B cell (primary cell): ENCODE measurements around the gene UMODL1. TPM values are rescaled to one million over a fixed set of nuclear protein-coding genes. Genes with fewer than 3 reads are reported as not detected.

Experiments
- ATAC-seq: fragments of 200-7000 bp; cut with Tn5 transposase; one replicate; pipeline ENCODE4 v1.10.0; 2021; ENCODE audit warnings: low read depth, mild to moderate bottlenecking, moderate number of reproducible peaks, moderate library complexity
- CTCF ChIA-PET: fragments of 350-600 bp; sonication (Branson Sonifier 250); formaldehyde crosslinking; loops from one replicate; lab custom pipeline; 2021; ENCODE audit warnings: antibody characterized with exemption, inconsistent platforms; lab: Charles Lee
- POLR2A ChIA-PET: fragments of 350-600 bp; sonication (Branson Sonifier 250); formaldehyde crosslinking; loops from one replicate; lab custom pipeline; 2021; ENCODE audit warnings: antibody characterized with exemption; lab: Charles Lee
- DNase-seq: peaks from one replicate; pipeline ENCODE4 v3.0.0; 2013
- H2AFZ ChIP-seq: 2 replicates; pipeline ENCODE4 v1.6.1; 2012; ENCODE audit warnings: mild to moderate bottlenecking, low read depth, low read length; ENCODE audit not compliant: insufficient read depth, poor library complexity, severe bottlenecking
- H3K27ac ChIP-seq, 2 donors: 1 replicate in 1 of 2; 2 replicates in 1 of 2; pipeline ENCODE4 v1.5.1; 2012 to 2013; ENCODE audit warnings: low read length in 2 of 2, mild to moderate bottlenecking in 2 of 2, moderate library complexity in 1 of 2
- H3K27me3 ChIP-seq, 4 experiments: fragments of 200-600 bp in 1 of 4; sonication (generic) in 1 of 4; replicated peaks in 1 of 4; 1 replicate in 2 of 4; 2 replicates in 2 of 4; pipeline versions ENCODE4 v1.6.1 to v1.7.0; 2013 to 2016; ENCODE audit warnings: low read length in 3 of 4, mild to moderate bottlenecking in 2 of 4, mixed read lengths in 1 of 4, moderate library complexity in 1 of 4; ENCODE audit not compliant: insufficient read depth in 4 of 4, control insufficient read depth in 3 of 4; ENCODE audit errors: control extremely low read depth in 1 of 4
- H3K36me3 ChIP-seq, 2 experiments: replicated peaks in 1 of 2; 1 replicate in 1 of 2; 2 replicates in 1 of 2; pipeline versions ENCODE4 v1.6.1 to v1.7.1; 2013; ENCODE audit warnings: low read length in 1 of 2; ENCODE audit not compliant: insufficient read depth in 2 of 2, control insufficient read depth in 1 of 2; ENCODE audit errors: control extremely low read depth in 1 of 2, extremely low read depth in 1 of 2
- H3K4me1 ChIP-seq, 2 donors: fragments of 200-600 bp in 1 of 2; sonication (generic) in 1 of 2; 1 replicate in 1 of 2; 2 replicates in 1 of 2; pipeline versions ENCODE4 v1.5.1 to v1.6.1; 2013 to 2017; ENCODE audit warnings: low read length in 2 of 2; ENCODE audit not compliant: control insufficient read depth in 2 of 2, insufficient read depth in 2 of 2
- H3K4me2 ChIP-seq: replicated peaks from 2 replicates; pipeline ENCODE3; 2012; ENCODE audit warnings: mild to moderate bottlenecking, low read depth, low read length; ENCODE audit not compliant: poor library complexity, severe bottlenecking
- H3K4me3 ChIP-seq, 5 experiments: fragments of 200-600 bp in 1 of 5; sonication (generic) in 1 of 5; 1 replicate in 3 of 5; 2 replicates in 2 of 5; pipeline versions ENCODE4 v1.5.1 to v1.7.0; 2011 to 2016; ENCODE audit warnings: low read length in 4 of 5, mild to moderate bottlenecking in 4 of 5, low read depth in 2 of 5, control low read depth in 1 of 5, moderate library complexity in 1 of 5; ENCODE audit not compliant: insufficient read depth in 1 of 5; ENCODE audit errors: control extremely low read depth in 1 of 5, extremely low read depth in 1 of 5
- H3K79me2 ChIP-seq: fragments of 200-600 bp; sonication (generic); one replicate; pipeline ENCODE4 v1.6.0; 2016; ENCODE audit warnings: low read length; ENCODE audit not compliant: control insufficient read depth, insufficient read depth
- H3K9ac ChIP-seq: fragments of 200-600 bp; sonication (generic); 2 replicates; pipeline ENCODE4 v1.6.1; 2017; ENCODE audit warnings: mild to moderate bottlenecking, low read length, moderate library complexity
- H3K9me3 ChIP-seq, 3 donors: one replicate each; pipeline versions ENCODE4 v1.6.1 to v1.7.1; 2013; ENCODE audit warnings: low read length in 2 of 3; ENCODE audit not compliant: control insufficient read depth in 2 of 3, insufficient read depth in 1 of 3; ENCODE audit errors: control extremely low read depth in 1 of 3
- H4K20me1 ChIP-seq: 2 replicates; pipeline ENCODE4 v1.6.0; 2012; ENCODE audit warnings: mild to moderate bottlenecking, low read length; ENCODE audit not compliant: insufficient read depth, control insufficient read depth, poor library complexity, severe bottlenecking
- H3K27ac Mint-ChIP-seq: one replicate; pipeline ENCODE4 v1.8.0; 2021; ENCODE audit warnings: mixed read lengths
- H3K27me3 Mint-ChIP-seq: one replicate; pipeline ENCODE4 v1.8.0; 2021; ENCODE audit warnings: mixed read lengths
- H3K4me1 Mint-ChIP-seq: one replicate; pipeline ENCODE4 v1.8.0; 2021; ENCODE audit warnings: mixed read lengths
- H3K4me3 Mint-ChIP-seq: one replicate; pipeline ENCODE4 v1.8.0; 2021; ENCODE audit warnings: mixed read lengths
- H3K9me3 Mint-ChIP-seq: one replicate; pipeline ENCODE4 v1.8.0; 2022; ENCODE audit warnings: mixed read lengths; ENCODE audit not compliant: insufficient read depth
- EZH2 ChIP-seq: IDR thresholded peaks from 2 replicates; pipeline ENCODE4 v1.6.1; 2012; ENCODE audit warnings: borderline replicate concordance, low read depth, mild to moderate bottlenecking, moderate library complexity, low read length; ENCODE audit not compliant: insufficient read depth, poor library complexity, severe bottlenecking
- WGBS: methylation state at CpG from one replicate; pipeline ENCODE4 v1.1.5; 2013; ENCODE audit warnings: missing lambda C conversion rate; ENCODE audit not compliant: insufficient coverage; 5-methylcytosine and 5-hydroxymethylcytosine counted together
- intact Hi-C: fragments of 100-400 bp; cut with micrococcal nuclease; formaldehyde crosslinking; loops from one replicate; pipeline ENCODE4 v1.10.0; 2022
- polyA plus RNA-seq: library from polyadenylated mRNA; depleted of rRNA; stranded (reverse); fragments of >200 nt; gene quantifications from 2 replicates; pipeline ENCODE4 v1.2.3, GENCODE V29; 2012
- total RNA-seq, 2 donors: library from RNA; stranded (reverse); fragments of 120-200 nt in 1 of 2; gene quantifications; 1 replicate in 1 of 2; 2 replicates in 1 of 2; pipeline versions ENCODE4 v1.2.3 to v1.2.4, GENCODE V29; 2013 to 2022
- TF ChIP-seq, protein P1 (sequence below): fragments of 200-600 bp; IDR thresholded peaks from one replicate; pipeline ENCODE4 v1.8.0; 2022; ENCODE audit warnings: antibody characterized with exemption, mild to moderate bottlenecking

Gene UMODL1
- total and polyA plus RNA-seq, 2 donors (not counting 1 experiment from before 2014, with no cell fraction given): 0.10 to 0.49 TPM

DNA sequence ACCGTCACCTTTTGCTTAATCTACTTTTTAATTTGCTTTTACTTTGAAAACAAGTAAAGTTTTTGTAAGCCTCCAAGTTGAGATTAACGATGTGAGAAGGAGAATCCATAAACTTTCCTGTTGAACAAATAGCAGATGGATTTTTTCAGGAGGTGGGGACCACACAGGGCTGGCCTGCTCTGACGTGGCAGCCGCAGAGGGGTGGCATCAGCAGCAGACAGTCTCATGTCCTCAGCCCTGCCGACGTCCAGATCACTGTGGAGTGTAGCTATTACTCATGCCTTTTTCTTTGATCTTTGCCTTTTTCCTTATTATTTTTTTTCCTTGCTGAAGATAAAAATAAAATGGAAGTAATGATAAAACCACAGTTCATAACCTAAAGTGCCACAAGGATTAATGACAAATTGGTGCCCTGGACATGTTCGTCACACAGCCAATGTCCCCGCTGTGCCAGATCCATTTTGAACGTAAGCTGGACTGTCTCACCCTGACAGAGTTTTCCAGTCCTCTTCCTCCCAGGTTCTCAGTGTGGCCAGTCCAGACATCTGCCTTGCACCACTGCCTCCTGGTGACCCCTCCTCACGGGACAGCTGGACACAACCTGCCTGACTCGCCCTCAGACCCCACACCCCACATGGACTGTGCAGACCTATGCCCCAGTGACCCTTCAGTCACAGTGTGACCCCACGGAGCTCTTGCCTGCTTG lies 45.6 kb upstream of the UMODL1 start:
- intact Hi-C loops: no loop called here
- no peak overlapping the region for H3K27ac ChIP-seq
- no peaks in the 10 kb centered on the region for H3K9me3 Mint-ChIP-seq
- WGBS: 96% methylated on average over 9 of the region's 12 CpGs
- H3K9ac ChIP-seq: no peak overlapping the region
- ChIA-PET POLR2A (no interaction called here), CTCF (no interaction called here)
- H2AFZ ChIP-seq: no peak overlapping the region
- H4K20me1 ChIP-seq: no peaks in the 10 kb centered on the region
- TF ChIP-seq, protein P1, sequence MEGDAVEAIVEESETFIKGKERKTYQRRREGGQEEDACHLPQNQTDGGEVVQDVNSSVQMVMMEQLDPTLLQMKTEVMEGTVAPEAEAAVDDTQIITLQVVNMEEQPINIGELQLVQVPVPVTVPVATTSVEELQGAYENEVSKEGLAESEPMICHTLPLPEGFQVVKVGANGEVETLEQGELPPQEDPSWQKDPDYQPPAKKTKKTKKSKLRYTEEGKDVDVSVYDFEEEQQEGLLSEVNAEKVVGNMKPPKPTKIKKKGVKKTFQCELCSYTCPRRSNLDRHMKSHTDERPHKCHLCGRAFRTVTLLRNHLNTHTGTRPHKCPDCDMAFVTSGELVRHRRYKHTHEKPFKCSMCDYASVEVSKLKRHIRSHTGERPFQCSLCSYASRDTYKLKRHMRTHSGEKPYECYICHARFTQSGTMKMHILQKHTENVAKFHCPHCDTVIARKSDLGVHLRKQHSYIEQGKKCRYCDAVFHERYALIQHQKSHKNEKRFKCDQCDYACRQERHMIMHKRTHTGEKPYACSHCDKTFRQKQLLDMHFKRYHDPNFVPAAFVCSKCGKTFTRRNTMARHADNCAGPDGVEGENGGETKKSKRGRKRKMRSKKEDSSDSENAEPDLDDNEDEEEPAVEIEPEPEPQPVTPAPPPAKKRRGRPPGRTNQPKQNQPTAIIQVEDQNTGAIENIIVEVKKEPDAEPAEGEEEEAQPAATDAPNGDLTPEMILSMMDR: no peak
- TF ChIP-seq EZH2: no peak
- no peak overlapping the region for H3K4me3 ChIP-seq
- peaks cover 5% of the 10 kb centered on the region for H3K4me1 Mint-ChIP-seq
- H3K36me3 ChIP-seq: no peaks in the 10 kb centered on the region
- H3K4me1 ChIP-seq: no peaks in the 10 kb centered on the region
- peaks cover 0 to under 1% (median under 1%) of the 10 kb centered on the region in 4 experiments for H3K27me3 ChIP-seq
- no peak overlapping the region for H3K4me3 Mint-ChIP-seq
- DNase-seq (no peak), ATAC-seq (no peak)
- H3K9me3 ChIP-seq: no peaks in the 10 kb centered on the region
- H3K27me3 Mint-ChIP-seq: peaks cover 6% of the 10 kb centered on the region
- peak overlapping the region; percentile 20 for H3K27ac Mint-ChIP-seq
- no peaks in the 10 kb centered on the region for H3K79me2 ChIP-seq
- no peak overlapping the region for H3K4me2 ChIP-seq

GRCh38 chr21:42026082-42026435 lies 45.1 kb upstream of the UMODL1 start:
- H3K27me3 Mint-ChIP-seq: peaks cover under 1% of the 10 kb centered on the region
- CTCF ChIA-PET: no interaction called here
- no peak overlapping the region for H3K4me2 ChIP-seq
- no peak overlapping the region for H3K4me3 Mint-ChIP-seq
- no peak overlapping the region for H2AFZ ChIP-seq
- 93% methylated on average over 7 of the region's 9 CpGs for WGBS
- H3K79me2 ChIP-seq: no peaks in the 10 kb centered on the region
- H3K36me3 ChIP-seq: no peaks in the 10 kb centered on the region
- no peaks in the 10 kb centered on the region for H3K9me3 Mint-ChIP-seq
- no peak for ATAC-seq
- no peak overlapping the region for H3K27ac ChIP-seq
- no peaks in the 10 kb centered on the region for H3K4me1 ChIP-seq
- TF ChIP-seq, protein P1: no peak
- TF ChIP-seq EZH2: no peak
- no peak overlapping the region for H3K9ac ChIP-seq
- no peaks in the 10 kb centered on the region for H4K20me1 ChIP-seq
- no peak overlapping the region for H3K27ac Mint-ChIP-seq
- H3K4me3 ChIP-seq: no peak overlapping the region
- H3K27me3 ChIP-seq: peaks cover 0 to 3% (median under 1%) of the 10 kb centered on the region in 4 experiments
- peaks cover 5% of the 10 kb centered on the region for H3K4me1 Mint-ChIP-seq
- POLR2A ChIA-PET: no interaction called here
- intact Hi-C loops: no loop called here
- H3K9me3 ChIP-seq: no peaks in the 10 kb centered on the region
- no peak for DNase-seq
